ENCODE measurements around the gene DTX2. TPM values are rescaled to one million over a fixed set of nuclear protein-coding genes. Genes with fewer than 3 reads are reported as not detected.
A peak's percentile ranks its signal among the peaks of the same experiment; 100 is the strongest.
"Not testable (repeated sequence)": the region's sequence is repeated elsewhere in the genome, so short reads cannot be mapped to it uniquely, and the experiment has no call there.

The DTX2 gene
- total RNA-seq, 2 donors from 2014 or later, result 61.7 to 91.1 TPM

DNA sequence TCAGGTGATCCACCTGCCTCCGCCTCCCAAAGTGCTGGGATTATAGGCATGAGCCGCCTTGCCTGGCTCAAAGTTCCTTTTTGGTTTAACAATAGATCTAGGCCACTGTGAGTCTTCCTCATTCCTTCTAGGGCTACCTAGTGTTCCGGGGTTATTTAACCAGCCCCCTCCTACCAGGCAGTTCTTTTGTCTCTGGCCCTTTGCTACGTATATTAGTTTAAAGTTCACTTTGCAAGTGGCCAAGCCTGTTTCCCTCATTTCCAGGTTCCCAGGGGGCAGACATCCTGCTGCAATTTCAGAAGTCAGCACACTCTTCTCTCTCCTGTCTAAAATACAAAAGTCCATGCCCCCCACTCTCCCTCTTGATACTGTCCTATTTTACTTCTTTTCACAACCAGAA lies 3.0 kb upstream of the DTX2 start:
- H3K27me3 ChIP-seq; intact Hi-C loops (cut with DNase I); H3K9me3 ChIP-seq; H3K27ac ChIP-seq; H3K4me3 ChIP-seq; H3K9ac ChIP-seq (ENCODE audit: low read depth in 2 of 2, low read length in 2 of 2); H3K4me1 ChIP-seq; H3K36me3 ChIP-seq: not testable (repeated sequence)
- DNase-seq, result peak; percentile 81

- H3K4me3 ChIP-seq; H3K27ac ChIP-seq; H3K9me3 ChIP-seq; H3K4me1 ChIP-seq; H3K27me3 ChIP-seq; intact Hi-C loops (cut with DNase I); H3K9ac ChIP-seq (ENCODE audit: low read depth in 2 of 2, low read length in 2 of 2); H3K36me3 ChIP-seq; DNase-seq: not testable (repeated sequence)
Measured at GRCh38 chr7:76460767-76461166, 742 bp upstream of the DTX2 start.

DNA sequence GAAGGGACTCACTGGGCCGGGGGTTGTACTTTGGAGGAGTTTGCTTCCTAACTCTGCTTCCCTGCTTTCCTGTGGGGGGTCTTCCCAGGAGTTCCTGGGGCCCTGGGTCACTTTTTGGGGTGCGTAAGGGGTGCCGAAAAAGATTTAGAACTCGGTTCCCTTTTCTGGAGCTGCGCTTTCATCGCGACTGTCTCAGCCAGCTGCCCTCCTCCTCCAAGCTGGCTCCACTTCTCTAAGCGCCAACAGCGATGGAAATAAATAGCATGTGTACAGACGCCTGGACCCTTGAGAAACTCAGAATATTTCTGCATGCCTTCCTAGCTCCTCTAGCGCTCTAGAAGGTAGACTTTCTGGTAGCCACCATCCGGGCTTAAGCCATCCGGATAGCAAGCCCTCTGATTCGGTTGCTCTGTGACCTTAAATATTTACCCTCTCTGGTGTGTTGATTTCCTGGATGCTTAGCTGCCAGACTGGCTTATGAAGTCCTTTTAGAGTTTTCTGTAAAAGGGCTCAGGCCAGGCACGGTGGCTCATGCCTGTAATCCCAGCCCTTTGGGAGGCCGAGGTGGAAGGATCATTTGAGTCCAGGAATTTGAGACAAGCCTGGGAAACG lies 868 bp downstream of the DTX2 start:
- H3K4me3 ChIP-seq; H3K9ac ChIP-seq (ENCODE audit: low read depth in 2 of 2, low read length in 2 of 2); H3K4me1 ChIP-seq; H3K27me3 ChIP-seq; H3K9me3 ChIP-seq; DNase-seq; intact Hi-C loops (cut with DNase I); H3K36me3 ChIP-seq; H3K27ac ChIP-seq: not testable (repeated sequence)

DNA sequence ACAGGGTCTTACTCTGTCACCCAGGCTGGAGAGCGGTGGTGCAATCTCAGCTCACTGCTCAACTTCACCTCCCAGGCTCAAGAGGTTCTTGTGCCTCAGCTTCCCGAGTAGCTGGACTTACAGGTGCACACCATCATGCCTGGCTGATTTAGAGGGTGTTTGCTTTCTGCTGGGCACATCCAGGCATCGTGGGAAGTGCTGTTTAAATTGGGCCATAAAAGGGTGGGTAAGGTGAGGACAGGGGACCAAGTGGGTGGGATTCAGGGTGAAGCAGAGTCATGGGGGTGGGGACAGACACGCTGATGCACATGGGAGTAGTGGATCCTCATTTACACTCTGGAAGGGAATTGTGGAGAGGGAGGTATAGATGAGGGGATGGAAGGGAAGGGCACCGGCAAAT lies 3.5 kb downstream of the DTX2 start:
- peak; percentile 53 for DNase-seq
- peak overlapping the region; percentile 32 for H3K27ac ChIP-seq
- H3K36me3 ChIP-seq; H3K4me1 ChIP-seq; intact Hi-C loops (cut with DNase I); H3K9ac ChIP-seq (ENCODE audit: low read depth in 2 of 2, low read length in 2 of 2); H3K4me3 ChIP-seq; H3K27me3 ChIP-seq; H3K9me3 ChIP-seq: not testable (repeated sequence)

DNA sequence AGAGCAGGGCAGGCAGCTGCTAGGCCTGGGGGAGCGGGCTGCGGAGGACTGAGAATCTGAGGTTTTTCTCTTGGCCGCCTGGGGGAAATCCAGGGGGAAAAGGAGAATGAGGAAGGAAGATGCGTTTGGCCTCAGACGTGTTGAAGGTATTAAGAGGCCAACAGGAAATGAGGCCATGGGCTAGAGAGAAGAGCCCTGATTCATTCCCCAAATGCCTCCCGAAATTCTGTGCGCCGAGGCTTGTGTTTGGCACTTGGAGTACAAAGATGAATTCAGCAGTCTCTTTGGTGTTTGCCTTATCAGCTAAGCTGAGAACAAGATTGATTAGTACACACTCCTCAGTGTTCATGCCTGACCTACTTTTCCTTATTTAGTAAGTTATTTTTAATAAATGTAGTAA lies 4.4 kb downstream of the DTX2 start:
- intact Hi-C loops (cut with DNase I); H3K9ac ChIP-seq (ENCODE audit: low read depth in 2 of 2, low read length in 2 of 2); H3K36me3 ChIP-seq; H3K27me3 ChIP-seq; H3K4me3 ChIP-seq; H3K27ac ChIP-seq; H3K4me1 ChIP-seq; H3K9me3 ChIP-seq; DNase-seq: not testable (repeated sequence)

- H3K9ac ChIP-seq (ENCODE audit: low read depth in 2 of 2, low read length in 2 of 2), result peak overlapping the region in 1 of 2 donors; percentile 26
- H3K27me3 ChIP-seq; H3K9me3 ChIP-seq; H3K36me3 ChIP-seq; H3K4me3 ChIP-seq; intact Hi-C loops (cut with DNase I); H3K4me1 ChIP-seq: not testable (repeated sequence)
- DNase-seq, result peak; percentile 92
- H3K27ac ChIP-seq, result peak overlapping the region; percentile 64
Measured at GRCh38 chr7:76467743-76468404, 6.4 kb downstream of the DTX2 start.

GRCh38 chr7:76471556-76472221 lies 10.2 kb downstream of the DTX2 start:
- H3K9ac ChIP-seq (ENCODE audit: low read depth in 2 of 2, low read length in 2 of 2); H3K27ac ChIP-seq; H3K27me3 ChIP-seq; H3K36me3 ChIP-seq; DNase-seq; H3K4me3 ChIP-seq; H3K9me3 ChIP-seq; intact Hi-C loops (cut with DNase I); H3K4me1 ChIP-seq: not testable (repeated sequence)

DNA sequence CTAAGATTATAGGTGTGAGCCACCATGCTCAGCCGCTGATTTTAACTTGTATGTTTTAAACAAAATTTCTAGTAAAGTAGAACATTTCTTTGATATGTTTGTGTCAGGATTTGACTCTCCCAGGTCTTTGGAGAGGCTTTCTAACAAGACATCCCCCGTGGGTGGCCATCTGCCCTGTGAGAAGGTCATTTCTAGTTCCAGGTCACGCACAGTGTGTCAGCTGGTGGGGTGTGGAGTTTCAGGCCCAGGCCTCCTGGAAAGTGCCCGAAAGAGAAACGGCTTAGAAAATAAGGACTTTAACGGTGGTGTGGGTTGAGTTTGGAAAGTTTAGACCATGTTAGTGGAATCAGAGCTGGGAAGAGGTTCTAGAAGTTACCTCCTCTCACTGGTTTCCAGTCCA lies 11.6 kb downstream of the DTX2 start:
- H3K4me1 ChIP-seq; H3K36me3 ChIP-seq; H3K9ac ChIP-seq (ENCODE audit: low read depth in 2 of 2, low read length in 2 of 2); H3K27ac ChIP-seq; H3K4me3 ChIP-seq; DNase-seq; H3K27me3 ChIP-seq; intact Hi-C loops (cut with DNase I); H3K9me3 ChIP-seq: not testable (repeated sequence)

- intact Hi-C loops (cut with DNase I); DNase-seq; H3K4me3 ChIP-seq; H3K27ac ChIP-seq; H3K9me3 ChIP-seq; H3K36me3 ChIP-seq; H3K9ac ChIP-seq (ENCODE audit: low read depth in 2 of 2, low read length in 2 of 2); H3K4me1 ChIP-seq; H3K27me3 ChIP-seq: not testable (repeated sequence)
Measured at GRCh38 chr7:76476280-76476679, 14.8 kb downstream of the DTX2 start.

GRCh38 chr7:76476742-76477474 lies 15.4 kb downstream of the DTX2 start:
- H3K4me1 ChIP-seq; intact Hi-C loops (cut with DNase I); H3K36me3 ChIP-seq; H3K4me3 ChIP-seq; H3K9ac ChIP-seq (ENCODE audit: low read depth in 2 of 2, low read length in 2 of 2); H3K27me3 ChIP-seq; H3K27ac ChIP-seq; H3K9me3 ChIP-seq; DNase-seq: not testable (repeated sequence)

GRCh38 chr7:76479628-76480027 lies 18.1 kb downstream of the DTX2 start:
- H3K36me3 ChIP-seq; intact Hi-C loops (cut with DNase I); H3K27ac ChIP-seq: not testable (repeated sequence)

DNA sequence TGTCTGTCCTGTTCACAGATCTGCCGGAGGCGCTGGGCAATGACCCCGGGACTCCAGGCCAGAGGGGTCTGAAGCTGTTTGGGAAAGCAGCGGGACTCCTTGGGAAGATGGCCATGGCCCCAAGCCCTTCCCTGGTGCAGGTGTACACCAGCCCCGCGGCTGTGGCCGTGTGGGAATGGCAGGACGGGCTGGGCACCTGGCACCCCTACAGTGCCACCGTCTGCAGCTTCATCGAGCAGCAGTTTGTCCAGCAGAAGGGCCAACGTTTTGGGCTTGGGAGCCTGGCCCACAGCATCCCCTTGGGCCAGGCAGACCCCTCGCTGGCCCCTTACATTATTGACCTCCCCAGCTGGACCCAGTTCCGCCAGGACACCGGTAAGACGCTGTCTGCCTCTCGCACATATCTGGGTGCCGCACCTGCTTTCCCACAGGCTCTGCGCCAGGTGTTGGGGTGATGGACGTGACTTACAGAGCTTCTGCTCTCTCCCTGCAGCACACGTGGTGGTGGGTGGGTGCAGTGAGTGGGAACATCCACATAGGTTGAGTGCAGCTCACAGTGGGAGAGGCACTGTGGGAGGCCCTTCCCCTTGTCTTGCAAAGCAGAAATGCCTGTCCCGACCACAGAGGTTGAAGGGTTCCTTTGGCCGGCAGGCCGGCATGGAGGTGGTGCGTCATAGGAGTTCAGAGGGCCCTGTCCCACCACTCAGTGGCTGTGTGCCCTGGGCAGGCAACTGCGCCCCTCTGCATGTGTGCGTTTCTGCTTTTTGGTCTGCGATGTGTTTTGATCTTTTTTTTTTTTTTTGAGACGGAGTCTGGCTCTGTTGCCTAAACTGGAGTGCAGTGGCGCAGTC lies 19.1 kb downstream of the DTX2 start:
- DNase-seq; H3K27ac ChIP-seq; H3K4me3 ChIP-seq; intact Hi-C loops (cut with DNase I); H3K4me1 ChIP-seq; H3K27me3 ChIP-seq; H3K9me3 ChIP-seq; H3K9ac ChIP-seq (ENCODE audit: low read depth in 2 of 2, low read length in 2 of 2); H3K36me3 ChIP-seq: not testable (repeated sequence)

More at GRCh38 chr7:76479628-76480027, 18.1 kb downstream of the DTX2 start:
- H3K4me3 ChIP-seq; H3K9ac ChIP-seq (ENCODE audit: low read depth in 2 of 2, low read length in 2 of 2); H3K27me3 ChIP-seq; DNase-seq; H3K9me3 ChIP-seq; H3K4me1 ChIP-seq: not testable (repeated sequence)
